Keratinocyte (primary cell): ENCODE results near the gene ELOVL7.

Experiments
- CTCF ChIP-seq, 3 experiments: IDR thresholded peaks in 1 of 3; conservative IDR thresholded peaks in 1 of 3; optimal IDR thresholded peaks in 1 of 3; 2 replicates in 2 of 3; 3 replicates in 1 of 3; pipeline versions ENCODE3 to v1.5.1; 2011; ENCODE audit warnings: low read length in 3 of 3, mild to moderate bottlenecking in 3 of 3, moderate library complexity in 2 of 3, control low read depth in 1 of 3, inconsistent platforms in 1 of 3; ENCODE audit not compliant: insufficient read depth in 2 of 3; ENCODE audit errors: extremely low read depth in 1 of 3
- EZH2 ChIP-seq: IDR thresholded peaks from one replicate; pipeline ENCODE4 v1.6.1; 2012; ENCODE audit warnings: inconsistent platforms, mild to moderate bottlenecking, low read length, moderate library complexity

GRCh38 chr5:60802226-60802625 lies 41.8 kb downstream of the ELOVL7 start:
- TF ChIP-seq EZH2 (no peak), CTCF (optimal IDR thresholded peaks at IDR 0.05 in 1 of 3, IDR thresholded peaks at IDR 0.05 in 1 of 3, conservative IDR thresholded peaks at IDR 0.05 in 1 of 3; ENCODE audit: extremely low read depth in 1 of 3, insufficient read depth in 2 of 3, low read length in 3 of 3) (no peak)
